HL-60 (cell line): ENCODE results near the gene PAM16.
"Not testable (repeated sequence)": the region's sequence is repeated elsewhere in the genome, so short reads cannot be mapped to it uniquely, and the experiment has no call there.

Experiments used
- POLR2AphosphoS5 ChIP-seq: IDR thresholded peaks from 2 replicates; pipeline ENCODE4 v1.6.1; 2012; ENCODE audit warnings: low read depth
- TF ChIP-seq, protein P1 (sequence below): IDR thresholded peaks from one replicate; pipeline ENCODE4 v1.5.1; 2011; ENCODE audit warnings: low read length, control low read depth, inconsistent platforms; ENCODE audit not compliant: insufficient read depth

GRCh38 chr16:4393850-4394249 is 42.7 kb upstream of the PAM16 start:
- TF ChIP-seq, protein P1, sequence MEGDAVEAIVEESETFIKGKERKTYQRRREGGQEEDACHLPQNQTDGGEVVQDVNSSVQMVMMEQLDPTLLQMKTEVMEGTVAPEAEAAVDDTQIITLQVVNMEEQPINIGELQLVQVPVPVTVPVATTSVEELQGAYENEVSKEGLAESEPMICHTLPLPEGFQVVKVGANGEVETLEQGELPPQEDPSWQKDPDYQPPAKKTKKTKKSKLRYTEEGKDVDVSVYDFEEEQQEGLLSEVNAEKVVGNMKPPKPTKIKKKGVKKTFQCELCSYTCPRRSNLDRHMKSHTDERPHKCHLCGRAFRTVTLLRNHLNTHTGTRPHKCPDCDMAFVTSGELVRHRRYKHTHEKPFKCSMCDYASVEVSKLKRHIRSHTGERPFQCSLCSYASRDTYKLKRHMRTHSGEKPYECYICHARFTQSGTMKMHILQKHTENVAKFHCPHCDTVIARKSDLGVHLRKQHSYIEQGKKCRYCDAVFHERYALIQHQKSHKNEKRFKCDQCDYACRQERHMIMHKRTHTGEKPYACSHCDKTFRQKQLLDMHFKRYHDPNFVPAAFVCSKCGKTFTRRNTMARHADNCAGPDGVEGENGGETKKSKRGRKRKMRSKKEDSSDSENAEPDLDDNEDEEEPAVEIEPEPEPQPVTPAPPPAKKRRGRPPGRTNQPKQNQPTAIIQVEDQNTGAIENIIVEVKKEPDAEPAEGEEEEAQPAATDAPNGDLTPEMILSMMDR: not testable (repeated sequence)
- TF ChIP-seq POLR2AphosphoS5: not testable (repeated sequence)
